Lower leg skin (tissue), 3 donors: ENCODE data around the gene POU2AF3.

Experiments
- POLR2A ChIP-seq, 2 donors: fragments of 450-650 bp; IDR thresholded peaks; one replicate each; pipeline ENCODE4 v1.6.1; 2016 to 2017; ENCODE audit warnings: antibody characterized with exemption in 2 of 2, mild to moderate bottlenecking in 1 of 2, moderate library complexity in 1 of 2
- TF ChIP-seq, protein P1 (sequence below), 3 donors: fragments of 450-650 bp; IDR thresholded peaks; one replicate each; pipeline ENCODE4 v1.5.1; 2016; ENCODE audit warnings: antibody characterized with exemption in 3 of 3, mild to moderate bottlenecking in 3 of 3, moderate library complexity in 2 of 3

DNA sequence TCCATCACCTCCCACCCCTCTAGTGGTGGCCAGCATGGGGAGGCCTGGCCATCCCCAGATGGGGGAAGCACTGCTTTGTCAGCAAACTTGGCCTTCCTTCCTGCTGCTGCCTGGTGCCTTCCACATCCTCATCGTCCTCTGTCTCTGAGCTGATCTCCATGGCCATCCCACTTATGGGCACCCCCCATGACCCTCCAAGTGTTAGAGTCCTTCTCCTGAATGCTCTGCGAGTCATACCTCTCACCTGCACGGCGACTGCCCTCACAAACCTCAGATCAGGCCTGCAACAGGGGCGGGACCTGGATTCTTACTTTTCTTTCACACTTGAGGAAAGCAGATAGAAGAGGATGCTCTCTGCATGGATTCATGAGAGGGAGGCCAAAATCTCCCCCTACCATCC is 56.8 kb downstream of the POU2AF3 start:
- TF ChIP-seq, protein P1, sequence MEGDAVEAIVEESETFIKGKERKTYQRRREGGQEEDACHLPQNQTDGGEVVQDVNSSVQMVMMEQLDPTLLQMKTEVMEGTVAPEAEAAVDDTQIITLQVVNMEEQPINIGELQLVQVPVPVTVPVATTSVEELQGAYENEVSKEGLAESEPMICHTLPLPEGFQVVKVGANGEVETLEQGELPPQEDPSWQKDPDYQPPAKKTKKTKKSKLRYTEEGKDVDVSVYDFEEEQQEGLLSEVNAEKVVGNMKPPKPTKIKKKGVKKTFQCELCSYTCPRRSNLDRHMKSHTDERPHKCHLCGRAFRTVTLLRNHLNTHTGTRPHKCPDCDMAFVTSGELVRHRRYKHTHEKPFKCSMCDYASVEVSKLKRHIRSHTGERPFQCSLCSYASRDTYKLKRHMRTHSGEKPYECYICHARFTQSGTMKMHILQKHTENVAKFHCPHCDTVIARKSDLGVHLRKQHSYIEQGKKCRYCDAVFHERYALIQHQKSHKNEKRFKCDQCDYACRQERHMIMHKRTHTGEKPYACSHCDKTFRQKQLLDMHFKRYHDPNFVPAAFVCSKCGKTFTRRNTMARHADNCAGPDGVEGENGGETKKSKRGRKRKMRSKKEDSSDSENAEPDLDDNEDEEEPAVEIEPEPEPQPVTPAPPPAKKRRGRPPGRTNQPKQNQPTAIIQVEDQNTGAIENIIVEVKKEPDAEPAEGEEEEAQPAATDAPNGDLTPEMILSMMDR (IDR thresholded peaks at IDR 0.05) = no peak
- no peak for TF ChIP-seq POLR2A (IDR thresholded peaks at IDR 0.05)
